Lower leg skin (tissue), 3 donors: ENCODE data around the gene OR10H5.
"Not testable (repeated sequence)": the region's sequence is repeated elsewhere in the genome, so short reads cannot be mapped to it uniquely, and the experiment has no call there.

Experiments
- POLR2A ChIP-seq, 2 donors: fragments of 450-650 bp; IDR thresholded peaks; one replicate each; pipeline ENCODE4 v1.6.1; 2016 to 2017; ENCODE audit warnings: antibody characterized with exemption in 2 of 2, mild to moderate bottlenecking in 1 of 2, moderate library complexity in 1 of 2
- TF ChIP-seq, protein P1 (sequence below), 3 donors: fragments of 450-650 bp; IDR thresholded peaks; one replicate each; pipeline ENCODE4 v1.5.1; 2016; ENCODE audit warnings: antibody characterized with exemption in 3 of 3, mild to moderate bottlenecking in 3 of 3, moderate library complexity in 2 of 3

DNA sequence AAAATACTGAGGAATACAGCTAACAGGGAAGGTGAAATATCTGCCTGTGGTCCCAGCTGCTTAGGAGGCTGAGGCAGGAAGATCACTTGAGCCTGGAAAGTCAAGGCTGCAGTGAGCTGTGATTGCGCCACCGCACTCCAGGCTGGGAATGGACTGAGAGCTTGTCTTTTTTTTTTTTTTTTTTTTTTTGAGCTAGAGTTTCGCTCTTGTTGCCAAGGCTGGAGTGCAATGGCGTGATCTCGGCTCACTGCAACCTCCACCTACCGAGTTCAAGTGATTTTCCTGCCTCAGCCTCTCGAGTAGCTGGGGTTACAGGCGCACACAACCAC, 56.4 kb downstream of the OR10H5 start:
- TF ChIP-seq, protein P1, sequence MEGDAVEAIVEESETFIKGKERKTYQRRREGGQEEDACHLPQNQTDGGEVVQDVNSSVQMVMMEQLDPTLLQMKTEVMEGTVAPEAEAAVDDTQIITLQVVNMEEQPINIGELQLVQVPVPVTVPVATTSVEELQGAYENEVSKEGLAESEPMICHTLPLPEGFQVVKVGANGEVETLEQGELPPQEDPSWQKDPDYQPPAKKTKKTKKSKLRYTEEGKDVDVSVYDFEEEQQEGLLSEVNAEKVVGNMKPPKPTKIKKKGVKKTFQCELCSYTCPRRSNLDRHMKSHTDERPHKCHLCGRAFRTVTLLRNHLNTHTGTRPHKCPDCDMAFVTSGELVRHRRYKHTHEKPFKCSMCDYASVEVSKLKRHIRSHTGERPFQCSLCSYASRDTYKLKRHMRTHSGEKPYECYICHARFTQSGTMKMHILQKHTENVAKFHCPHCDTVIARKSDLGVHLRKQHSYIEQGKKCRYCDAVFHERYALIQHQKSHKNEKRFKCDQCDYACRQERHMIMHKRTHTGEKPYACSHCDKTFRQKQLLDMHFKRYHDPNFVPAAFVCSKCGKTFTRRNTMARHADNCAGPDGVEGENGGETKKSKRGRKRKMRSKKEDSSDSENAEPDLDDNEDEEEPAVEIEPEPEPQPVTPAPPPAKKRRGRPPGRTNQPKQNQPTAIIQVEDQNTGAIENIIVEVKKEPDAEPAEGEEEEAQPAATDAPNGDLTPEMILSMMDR (IDR thresholded peaks at IDR 0.05) = not testable (repeated sequence)
- TF ChIP-seq POLR2A (IDR thresholded peaks at IDR 0.05) = not testable (repeated sequence)
